Measurements from ENCODE around the gene PPP1R18.

Gene PPP1R18

GRCh38 chr6:30656513-30656912, 29.9 kb downstream of the PPP1R18 start:
- no peak overlapping the region for H3K4me3 Mint-ChIP-seq
- H3K9me3 Mint-ChIP-seq = no peaks in the 10 kb centered on the region
- no peaks in the 10 kb centered on the region for H3K27me3 Mint-ChIP-seq (ENCODE audit: low read depth, poor library complexity)
- TF ChIP-seq CTCF (IDR thresholded peaks at IDR 0.05) = no peak
- DNase-seq = no peak
- H3K27ac Mint-ChIP-seq = no peak overlapping the region
- peaks cover 12% of the 10 kb centered on the region for H3K4me1 Mint-ChIP-seq
- H3K36me3 Mint-ChIP-seq (ENCODE audit: low read depth) = peaks cover 69% of the 10 kb centered on the region

- Mint-ChIP-seq H3K4me1 (peaks cover 12% of the 10 kb centered on the region), H3K36me3 (ENCODE audit: low read depth) (peaks cover 72% of the 10 kb centered on the region), H3K27ac (no peak overlapping the region), H3K9me3 (no peaks in the 10 kb centered on the region), H3K27me3 (ENCODE audit: low read depth, poor library complexity) (no peaks in the 10 kb centered on the region), H3K4me3 (no peak overlapping the region)
- no peak for DNase-seq
- no peak for TF ChIP-seq CTCF (IDR thresholded peaks at IDR 0.05)
Measured at GRCh38 chr6:30655743-30656094, 30.7 kb downstream of the PPP1R18 start.

GRCh38 chr6:30654798-30655742, 31.4 kb downstream of the PPP1R18 start:
- H3K36me3 Mint-ChIP-seq (ENCODE audit: low read depth) = peaks cover 69% of the 10 kb centered on the region
- H3K4me3 Mint-ChIP-seq = no peak overlapping the region
- H3K9me3 Mint-ChIP-seq = no peaks in the 10 kb centered on the region
- TF ChIP-seq CTCF (IDR thresholded peaks at IDR 0.05) = no peak
- DNase-seq = no peak
- peak overlapping the region; percentile 79 for H3K27ac Mint-ChIP-seq
- H3K4me1 Mint-ChIP-seq = peaks cover 12% of the 10 kb centered on the region
- no peaks in the 10 kb centered on the region for H3K27me3 Mint-ChIP-seq (ENCODE audit: low read depth, poor library complexity)

GRCh38 chr6:30651143-30651542, 35.3 kb downstream of the PPP1R18 start:
- peaks cover 19% of the 10 kb centered on the region for H3K4me1 Mint-ChIP-seq
- no peak overlapping the region for H3K4me3 Mint-ChIP-seq
- H3K9me3 Mint-ChIP-seq = no peaks in the 10 kb centered on the region
- TF ChIP-seq CTCF (IDR thresholded peaks at IDR 0.05) = no peak
- no peak for DNase-seq
- H3K36me3 Mint-ChIP-seq (ENCODE audit: low read depth) = peaks cover 42% of the 10 kb centered on the region
- no peaks in the 10 kb centered on the region for H3K27me3 Mint-ChIP-seq (ENCODE audit: low read depth, poor library complexity)
- no peak overlapping the region for H3K27ac Mint-ChIP-seq

- Mint-ChIP-seq H3K4me1 (peaks cover 28% of the 10 kb centered on the region), H3K4me3 (peak overlapping the region; percentile 89), H3K36me3 (ENCODE audit: low read depth) (peaks cover 45% of the 10 kb centered on the region), H3K27ac (peak overlapping the region; percentile 69), H3K9me3 (no peaks in the 10 kb centered on the region), H3K27me3 (ENCODE audit: low read depth, poor library complexity) (no peaks in the 10 kb centered on the region)
- no peak for TF ChIP-seq CTCF (IDR thresholded peaks at IDR 0.05)
- peak; percentile 81 for DNase-seq
Measured at GRCh38 chr6:30647242-30648116, 39.0 kb downstream of the PPP1R18 start.
